Prostate gland (tissue), 2 donors: ENCODE measurements around the gene FAXDC2. TPM values are rescaled to one million over a fixed set of nuclear protein-coding genes. Genes with fewer than 3 reads are reported as not detected.

Source experiments
- DNase-seq: peaks from one replicate; pipeline ENCODE4 v3.0.0-alpha.2; 2019; ENCODE audit warnings: low spot score
- H3K27ac ChIP-seq, 2 donors: fragments of 200-600 bp; sonication (generic); 2 replicates each; pipeline ENCODE4 v1.5.1; 2017 to 2019
- H3K27me3 ChIP-seq: fragments of 200-600 bp; sonication (generic); replicated peaks from 2 replicates; pipeline ENCODE4 v1.5.1; 2019; ENCODE audit not compliant: insufficient read depth
- H3K36me3 ChIP-seq, 2 donors: fragments of 200-600 bp; sonication (generic); 1 replicate in 1 of 2; 2 replicates in 1 of 2; pipeline versions ENCODE4 v1.5.1 to v1.8.1; 2017 to 2019
- H3K4me1 ChIP-seq: fragments of 200-600 bp; sonication (generic); replicated peaks from 2 replicates; pipeline ENCODE4 v1.5.1; 2019
- H3K4me3 ChIP-seq, 2 donors: fragments of 200-600 bp; sonication (generic); 2 replicates each; pipeline ENCODE4 v1.5.1; 2017 to 2019
- H3K9me3 ChIP-seq: fragments of 200-600 bp; sonication (generic); 2 replicates; pipeline ENCODE4 v1.5.1; 2017
- CTCF ChIP-seq, 4 experiments: fragments of 200-600 bp in 2 of 4; fragments of 450-650 bp in 2 of 4; sonication (generic) in 2 of 4; IDR thresholded peaks; 1 replicate in 3 of 4; 2 replicates in 1 of 4; pipeline ENCODE4 v1.5.1; 2016 to 2019; ENCODE audit warnings: antibody characterized with exemption in 4 of 4, mild to moderate bottlenecking in 2 of 4, moderate library complexity in 2 of 4
- POLR2A ChIP-seq: fragments of 450-650 bp; IDR thresholded peaks from one replicate; pipeline ENCODE4 v1.6.1; 2016; ENCODE audit warnings: antibody characterized with exemption, mild to moderate bottlenecking
- POLR2AphosphoS5 ChIP-seq: sonication (generic); formaldehyde crosslinking; IDR thresholded peaks from one replicate; pipeline ENCODE4 v1.6.1; 2017; ENCODE audit warnings: antibody characterized with exemption
- WGBS: methylation state at CpG from one replicate; pipeline ENCODE4 v1.1.5; 2018; 5-methylcytosine and 5-hydroxymethylcytosine counted together
- intact Hi-C: fragments of 100-400 bp; cut with DNase I; formaldehyde crosslinking; loops from one replicate; pipeline ENCODE4 v1.14.2; 2022
- total RNA-seq, 2 donors: library from RNA; depleted of rRNA; stranded (reverse); fragments of >200 nt; gene quantifications; one replicate each; pipeline ENCODE4 v1.1.0, GENCODE V29; 2016

Gene FAXDC2
- total RNA-seq, 2 donors from 2014 or later = 35.3 to 81.7 TPM

DNA sequence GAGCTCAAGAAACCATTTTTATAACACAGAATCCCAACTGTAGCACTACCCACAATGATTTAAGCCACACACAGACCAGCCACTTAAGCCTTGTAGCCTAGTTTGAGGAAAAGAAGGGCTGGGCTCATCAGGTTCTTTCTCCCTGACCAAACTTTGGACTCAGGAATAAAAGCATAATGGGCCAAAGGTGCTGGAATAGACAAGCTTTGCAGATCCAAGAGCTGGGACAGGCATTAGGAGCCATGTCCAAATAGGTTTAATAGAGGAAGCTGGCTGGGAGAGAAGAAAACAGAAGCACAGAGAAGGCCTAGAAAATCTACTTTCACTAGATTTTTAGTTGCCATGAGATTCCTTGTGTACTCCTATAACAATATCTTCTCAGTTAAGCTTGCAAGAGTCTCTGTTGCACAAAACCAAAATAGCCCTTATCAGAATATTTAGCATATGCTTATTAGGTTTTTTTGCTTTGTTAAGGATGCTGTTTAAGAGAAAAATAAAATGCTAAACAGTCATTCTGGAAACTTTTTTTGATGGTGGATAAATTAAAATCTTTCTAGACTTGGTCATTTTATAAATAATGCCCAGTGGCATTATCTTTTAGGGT, 46.3 kb upstream of the FAXDC2 start:
- no peak for DNase-seq
- H3K9me3 ChIP-seq = no peaks in the 10 kb centered on the region
- H3K36me3 ChIP-seq = peaks cover 0 to 3% of the 10 kb centered on the region in 2 donors
- no peak overlapping the region for H3K27ac ChIP-seq
- TF ChIP-seq CTCF (IDR thresholded peaks at IDR 0.05) = no peak
- no peak for TF ChIP-seq POLR2AphosphoS5
- TF ChIP-seq POLR2A = no peak
- no peaks in the 10 kb centered on the region for H3K27me3 ChIP-seq
- intact Hi-C loops = no loop called here
- no peak overlapping the region for H3K4me3 ChIP-seq
- no peaks in the 10 kb centered on the region for H3K4me1 ChIP-seq

- DNase-seq = no peak
- WGBS = 86% methylated on average over 14 of the region's 14 CpGs
- H3K36me3 ChIP-seq = peaks cover 3 to 5% of the 10 kb centered on the region in 2 donors
Measured at GRCh38 chr5:154895606-154896561, 45.5 kb upstream of the FAXDC2 start.

DNA sequence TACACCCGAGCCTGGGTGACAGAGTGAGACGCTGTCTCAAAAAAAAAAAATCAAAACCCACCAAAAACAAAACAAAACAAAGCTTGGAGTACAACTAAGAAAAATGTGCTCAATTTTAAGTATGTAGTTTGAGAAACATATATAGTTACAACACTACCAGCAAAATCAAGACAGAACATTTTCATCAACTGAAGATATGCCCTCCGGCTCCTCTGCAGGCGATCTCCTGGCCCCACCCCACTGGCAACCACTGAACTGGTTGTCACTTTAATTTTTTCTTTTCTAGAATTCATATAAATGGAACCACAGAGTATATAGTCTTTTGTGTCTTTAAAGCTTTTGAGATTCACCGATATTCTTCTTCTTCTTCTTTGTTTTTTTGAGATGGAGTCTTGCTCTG, 43.0 kb upstream of the FAXDC2 start:
- Histone ChIP-seq H3K4me3 (no peak overlapping the region), H3K36me3 (peaks cover 5% of the 10 kb centered on the region in 2 donors), H3K9me3 (no peaks in the 10 kb centered on the region), H3K4me1 (no peaks in the 10 kb centered on the region), H3K27ac (no peak overlapping the region), H3K27me3 (no peaks in the 10 kb centered on the region)
- intact Hi-C loops = no loop called here
- WGBS = 89% methylated on average over 5 of the region's 5 CpGs
- TF ChIP-seq POLR2A (no peak), CTCF (IDR thresholded peaks at IDR 0.05) (no peak), POLR2AphosphoS5 (no peak)
- no peak for DNase-seq

More at GRCh38 chr5:154895606-154896561, 45.5 kb upstream of the FAXDC2 start:
- intact Hi-C loops = no loop called here
- H3K9me3 ChIP-seq = no peaks in the 10 kb centered on the region
- no peaks in the 10 kb centered on the region for H3K4me1 ChIP-seq
- no peak overlapping the region for H3K27ac ChIP-seq
- TF ChIP-seq POLR2AphosphoS5 (no peak), POLR2A (no peak), CTCF (IDR thresholded peaks at IDR 0.05) (no peak)
- no peaks in the 10 kb centered on the region for H3K27me3 ChIP-seq
- no peak overlapping the region for H3K4me3 ChIP-seq

DNA sequence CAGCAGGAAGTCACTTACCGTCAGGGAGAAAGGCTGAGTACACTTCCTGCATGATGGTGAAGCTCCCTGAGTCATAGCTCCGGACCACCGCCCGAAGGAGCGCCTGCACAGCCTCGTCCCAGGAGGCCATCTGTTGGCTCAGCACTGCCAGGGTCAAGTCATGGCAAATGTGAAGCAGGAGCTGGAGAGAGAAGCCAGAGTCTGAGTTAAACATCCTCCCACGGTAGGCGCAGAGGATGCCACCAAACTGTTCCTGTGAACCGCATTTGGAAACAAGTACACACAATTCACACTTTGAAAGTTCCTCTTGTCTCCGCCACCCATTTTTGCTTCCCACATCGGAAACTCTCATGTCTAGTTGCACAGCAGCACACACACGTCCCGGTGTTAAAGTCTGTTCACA, 42.0 kb upstream of the FAXDC2 start:
- Histone ChIP-seq H3K4me1 (no peaks in the 10 kb centered on the region), H3K4me3 (no peak overlapping the region), H3K27ac (no peak overlapping the region), H3K27me3 (no peaks in the 10 kb centered on the region), H3K9me3 (no peaks in the 10 kb centered on the region), H3K36me3 (peaks cover 4 to 5% of the 10 kb centered on the region in 2 donors)
- WGBS = 86% methylated on average over 13 of the region's 13 CpGs
- intact Hi-C loops = no loop called here
- TF ChIP-seq CTCF (IDR thresholded peaks at IDR 0.05) (no peak), POLR2A (no peak), POLR2AphosphoS5 (no peak)
- DNase-seq = no peak
